Hair follicular keratinocyte (primary cell): ENCODE measurements around the gene LEP. TPM values are rescaled to one million over a fixed set of nuclear protein-coding genes. Genes with fewer than 3 reads are reported as not detected.

ENCODE experiments used
- total RNA-seq: library from RNA; depleted of rRNA; stranded (reverse); fragments of >200 nt; gene quantifications from 2 replicates; pipeline ENCODE4 v1.2.3, GENCODE V29; 2015

Gene LEP
- total RNA-seq, result 0.04 and 0.23 TPM in 2 replicates

GRCh38 chr7:128240696-128241386 lies at the start of gene LEP:
LEP (plus strand) TSS chr7:128241278; CDS start chr7:128252019, 10,741 bp downstream.

Other genes starting within 250 kb of the LEP start
- 0.15 and 0.39 TPM in 2 replicates for gene LRRC4, start 209.8 kb upstream of the LEP start, total RNA-seq
- 13.1 and 31.8 TPM in 2 replicates for gene RBM28, start 102.6 kb downstream of the LEP start, total RNA-seq
- gene PRRT4, start 120.4 kb downstream of the LEP start, total RNA-seq, result 1.3 and 3.6 TPM in 2 replicates
- gene IMPDH1, start 168.7 kb downstream of the LEP start, total RNA-seq, result 116 and 133 TPM in 2 replicates
- gene HILPDA, start 214.6 kb downstream of the LEP start, total RNA-seq, result 10.1 and 11.9 TPM in 2 replicates
- gene METTL2B, start 235.5 kb downstream of the LEP start, total RNA-seq, result 34.8 and 38.0 TPM in 2 replicates